Stimulated activated naive CD8-positive, alpha-beta T cell treated with anti-CD3 and anti-CD28 coated beads, Interleukin-15, Interleukin-2, amounts not matched to agents 100 ng/mL and 50 ng/mL, for 24 hours (primary cell): Measurements from ENCODE around the gene ADH7.

ENCODE experiments used
- H3K27ac Mint-ChIP-seq: one replicate; pipeline ENCODE4 v1.8.0; 2021; ENCODE audit warnings: mild to moderate bottlenecking, mixed read lengths
- H3K27me3 Mint-ChIP-seq: one replicate; pipeline ENCODE4 v1.8.0; 2021; ENCODE audit warnings: mixed read lengths
- H3K36me3 Mint-ChIP-seq: one replicate; pipeline ENCODE4 v1.8.0; 2021; ENCODE audit warnings: low read depth, mixed read lengths
- H3K4me1 Mint-ChIP-seq: one replicate; pipeline ENCODE4 v1.8.0; 2021; ENCODE audit warnings: low read depth, mixed read lengths
- H3K4me3 Mint-ChIP-seq: one replicate; pipeline ENCODE4 v1.8.0; 2021; ENCODE audit warnings: mild to moderate bottlenecking, mixed read lengths
- H3K9me3 Mint-ChIP-seq: one replicate; pipeline ENCODE4 v1.8.0; 2021; ENCODE audit warnings: mixed read lengths

Gene ADH7

DNA sequence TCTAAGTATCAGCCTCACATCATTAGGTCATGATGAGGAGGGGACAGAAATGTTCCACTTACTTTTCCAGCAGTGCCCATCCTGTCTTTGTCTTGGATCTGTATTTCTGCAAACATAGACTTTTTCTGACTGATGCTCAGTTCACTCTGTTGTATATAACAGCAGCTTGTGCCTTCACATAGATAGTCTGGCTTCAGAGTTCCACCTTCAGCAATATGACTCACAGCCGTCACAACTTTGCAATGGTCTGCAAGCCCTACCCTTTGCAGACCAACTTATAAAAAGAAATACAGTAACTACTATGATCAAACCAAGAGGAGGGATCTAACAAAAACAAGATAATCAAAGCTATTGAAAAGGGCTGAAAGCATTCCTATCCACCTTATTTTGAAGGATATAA is at the start of gene ADH7:
TSS of gene ADH7 (minus strand) at position 189 of the 400 bp plus-strand sequence. CDS start at position 80, 109 bp downstream.
- Mint-ChIP-seq H3K9me3 (no peaks in the 10 kb centered on the region), H3K4me3 (no peak within 1 kb of the TSS), H3K27ac (no peak within 1 kb of the TSS), H3K27me3 (peaks cover 19% of the 10 kb centered on the region), H3K36me3 (no peaks in the 10 kb centered on the region), H3K4me1 (no peaks in the 10 kb centered on the region)

DNA sequence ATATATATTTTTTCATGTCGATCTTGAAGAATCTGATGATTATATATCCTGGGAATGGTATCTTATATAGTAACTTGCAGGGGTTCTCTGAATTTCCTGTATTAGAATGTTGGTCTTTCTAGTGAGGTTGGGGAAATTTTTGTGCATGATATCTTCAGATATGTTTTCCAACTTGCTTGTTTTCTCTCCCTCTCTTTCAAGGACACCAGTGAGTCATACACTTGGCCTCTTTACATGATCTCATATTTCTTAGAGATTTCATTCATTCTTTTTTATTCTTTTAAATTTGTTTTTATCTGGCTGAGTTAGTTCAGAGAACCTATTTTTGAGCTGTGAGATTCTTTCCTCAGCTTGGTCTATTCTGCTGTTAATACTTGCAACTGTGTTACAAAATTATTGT is 48.5 kb upstream of the ADH7 start:
- Mint-ChIP-seq H3K4me1 (no peaks in the 10 kb centered on the region), H3K9me3 (peaks cover 26% of the 10 kb centered on the region), H3K36me3 (peaks cover 13% of the 10 kb centered on the region), H3K4me3 (no peak overlapping the region), H3K27ac (no peak overlapping the region), H3K27me3 (no peaks in the 10 kb centered on the region)

DNA sequence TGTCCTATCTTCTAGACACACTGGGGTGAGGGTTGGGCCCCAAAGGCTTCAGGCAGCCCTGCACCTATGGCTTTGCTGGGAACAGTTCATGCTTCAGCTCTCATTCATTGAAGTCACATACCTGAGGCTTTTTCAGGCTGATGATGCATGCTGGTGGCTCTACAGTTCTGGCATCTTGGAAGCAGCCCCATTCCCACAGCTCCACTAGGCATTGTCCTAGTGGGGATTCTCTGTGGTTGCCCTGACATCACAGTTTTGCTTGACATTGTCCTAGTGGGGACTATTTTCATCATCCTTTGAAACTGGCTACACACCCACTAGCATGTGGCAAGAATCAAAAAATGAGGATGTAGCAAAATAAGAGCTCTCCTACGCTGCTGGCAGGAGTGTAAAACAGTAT is 38.0 kb upstream of the ADH7 start:
- no peaks in the 10 kb centered on the region for H3K9me3 Mint-ChIP-seq
- H3K27me3 Mint-ChIP-seq, result no peaks in the 10 kb centered on the region
- no peak overlapping the region for H3K4me3 Mint-ChIP-seq
- H3K36me3 Mint-ChIP-seq, result no peaks in the 10 kb centered on the region
- no peaks in the 10 kb centered on the region for H3K4me1 Mint-ChIP-seq
- H3K27ac Mint-ChIP-seq, result no peak overlapping the region

DNA sequence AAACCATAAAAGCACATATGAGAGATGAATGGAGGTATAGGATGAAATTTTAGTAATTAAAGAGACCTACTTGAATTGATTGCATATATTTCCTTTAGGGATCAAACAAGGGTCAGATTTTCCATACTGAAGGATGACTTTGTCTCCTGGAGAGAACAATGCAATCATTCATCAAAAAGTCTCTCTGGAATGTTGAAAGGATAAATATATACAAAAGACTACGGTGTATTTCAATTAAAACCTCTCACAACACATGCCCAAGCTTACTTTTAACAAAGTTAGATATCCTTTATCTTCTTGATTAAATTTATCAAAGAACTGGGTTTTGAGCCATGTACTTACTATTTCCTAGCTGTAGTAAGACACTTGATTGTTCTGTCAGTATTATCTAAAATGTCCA is 36.8 kb upstream of the ADH7 start:
- Mint-ChIP-seq H3K4me1 (no peaks in the 10 kb centered on the region), H3K9me3 (no peaks in the 10 kb centered on the region), H3K27me3 (no peaks in the 10 kb centered on the region), H3K4me3 (no peak overlapping the region), H3K36me3 (no peaks in the 10 kb centered on the region), H3K27ac (no peak overlapping the region)

DNA sequence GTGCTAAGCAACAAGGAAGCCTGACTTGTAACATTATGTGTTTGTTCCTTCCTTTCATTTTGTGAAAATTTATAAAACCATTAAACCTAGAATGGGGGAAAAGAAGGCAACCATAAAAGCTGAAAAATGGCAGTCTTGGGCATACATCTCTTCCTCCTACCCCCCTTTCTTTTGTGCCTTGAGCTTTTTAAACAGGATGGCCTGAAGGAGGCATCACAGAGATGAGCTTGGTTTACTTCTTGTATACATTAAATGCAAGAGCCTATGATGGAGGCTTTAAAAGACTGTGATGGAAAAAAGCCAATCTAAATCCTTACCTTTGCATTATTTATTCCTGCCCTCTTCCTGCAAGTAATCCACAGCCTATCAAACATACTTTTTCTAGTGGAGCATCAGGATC is 36.2 kb upstream of the ADH7 start:
- Mint-ChIP-seq H3K4me1 (no peaks in the 10 kb centered on the region), H3K27ac (no peak overlapping the region), H3K27me3 (no peaks in the 10 kb centered on the region), H3K9me3 (no peaks in the 10 kb centered on the region), H3K36me3 (no peaks in the 10 kb centered on the region), H3K4me3 (no peak overlapping the region)

DNA sequence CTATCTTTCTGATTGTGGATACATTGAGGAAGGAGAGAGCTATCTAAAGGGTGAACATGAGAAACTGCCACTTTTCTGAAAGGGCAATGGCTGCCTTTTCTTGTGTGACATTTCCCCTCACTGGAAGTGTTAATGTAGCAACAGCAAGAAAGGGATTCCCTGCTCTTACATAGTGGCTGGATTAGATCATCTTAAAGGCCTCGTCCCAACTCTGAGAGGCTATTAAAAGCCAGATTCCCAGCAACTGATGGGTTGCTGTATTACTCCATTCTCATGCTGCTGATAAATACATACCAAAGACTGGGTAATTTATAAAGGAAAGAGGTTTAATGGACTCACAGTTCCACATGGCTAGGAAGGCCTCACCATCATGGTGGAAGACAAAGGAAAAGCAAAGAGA is 33.7 kb upstream of the ADH7 start:
- no peaks in the 10 kb centered on the region for H3K9me3 Mint-ChIP-seq
- no peak overlapping the region for H3K4me3 Mint-ChIP-seq
- peaks cover 4% of the 10 kb centered on the region for H3K27me3 Mint-ChIP-seq
- no peak overlapping the region for H3K27ac Mint-ChIP-seq
- H3K36me3 Mint-ChIP-seq, result no peaks in the 10 kb centered on the region
- H3K4me1 Mint-ChIP-seq, result no peaks in the 10 kb centered on the region

DNA sequence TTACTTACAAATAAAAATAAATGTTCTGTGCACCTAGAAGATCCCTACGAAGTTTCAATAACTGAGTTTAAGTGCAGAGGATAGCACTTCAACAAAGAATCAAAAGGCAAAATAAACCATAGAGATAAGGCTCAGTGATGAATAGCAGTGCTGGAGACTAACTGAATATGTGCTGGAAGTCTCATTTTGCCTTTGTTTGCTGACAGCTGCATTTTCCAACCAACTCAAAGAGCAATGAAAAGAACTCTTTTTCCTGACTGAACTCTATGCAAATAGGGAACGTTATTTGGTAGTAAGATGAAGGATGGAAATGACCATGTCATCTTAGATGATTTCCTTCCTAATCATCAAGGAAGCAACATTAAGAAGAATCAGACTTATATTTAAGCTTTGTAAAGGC is 32.7 kb upstream of the ADH7 start:
- no peaks in the 10 kb centered on the region for H3K4me1 Mint-ChIP-seq
- H3K4me3 Mint-ChIP-seq, result no peak overlapping the region
- peaks cover 4% of the 10 kb centered on the region for H3K27me3 Mint-ChIP-seq
- H3K27ac Mint-ChIP-seq, result no peak overlapping the region
- no peaks in the 10 kb centered on the region for H3K9me3 Mint-ChIP-seq
- H3K36me3 Mint-ChIP-seq, result no peaks in the 10 kb centered on the region

DNA sequence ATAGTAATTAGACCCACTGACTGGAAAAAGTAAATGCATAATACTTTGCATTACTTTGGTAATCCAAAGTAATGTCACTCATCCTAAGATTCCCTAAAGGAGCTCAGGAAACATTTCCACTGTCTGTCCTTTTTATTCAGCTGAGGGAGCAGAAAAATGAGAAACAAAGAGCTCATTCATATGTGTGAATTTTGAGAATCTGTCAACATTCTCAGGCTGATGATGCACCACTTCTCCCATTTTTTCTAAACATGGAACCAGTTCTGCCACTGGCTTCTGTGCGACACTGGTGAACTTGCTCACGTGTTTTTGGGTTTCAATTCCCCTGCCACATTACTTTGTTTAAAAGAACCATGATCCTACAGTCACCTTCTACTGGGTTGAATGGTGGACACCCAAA is 28.4 kb upstream of the ADH7 start:
- Mint-ChIP-seq H3K9me3 (no peaks in the 10 kb centered on the region), H3K27ac (no peak overlapping the region), H3K4me3 (no peak overlapping the region), H3K36me3 (no peaks in the 10 kb centered on the region), H3K4me1 (no peaks in the 10 kb centered on the region), H3K27me3 (peaks cover 9% of the 10 kb centered on the region)

DNA sequence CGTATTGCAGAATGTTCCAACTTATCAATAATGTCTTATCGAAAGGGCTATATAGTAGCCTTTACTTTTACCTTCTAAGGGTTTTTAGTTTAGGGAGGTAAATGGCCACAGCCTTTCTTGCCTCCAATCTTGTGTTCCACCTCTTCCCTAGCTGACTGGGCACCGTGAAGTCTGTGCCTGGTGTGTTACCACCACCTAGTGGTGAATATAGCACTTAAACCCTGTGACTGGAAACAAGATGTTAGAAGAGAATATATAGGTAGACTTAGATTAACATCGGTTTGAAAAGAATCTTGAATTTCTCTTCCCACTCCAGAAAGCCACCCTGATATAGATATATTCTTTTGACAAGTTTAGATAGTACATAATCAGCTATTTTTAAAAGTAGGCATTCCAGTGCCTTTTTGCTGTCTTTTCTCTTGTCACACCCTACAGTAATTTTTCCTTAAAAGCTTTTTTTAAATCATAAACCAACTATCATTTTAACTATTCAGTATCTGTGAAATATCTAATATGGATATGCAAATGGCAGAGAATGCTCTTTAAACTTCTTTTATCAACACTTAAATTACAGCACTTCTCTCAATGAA is 27.8 kb upstream of the ADH7 start:
- peaks cover 9% of the 10 kb centered on the region for H3K27me3 Mint-ChIP-seq
- H3K9me3 Mint-ChIP-seq, result no peaks in the 10 kb centered on the region
- no peaks in the 10 kb centered on the region for H3K4me1 Mint-ChIP-seq
- H3K4me3 Mint-ChIP-seq, result no peak overlapping the region
- H3K36me3 Mint-ChIP-seq, result no peaks in the 10 kb centered on the region
- H3K27ac Mint-ChIP-seq, result no peak overlapping the region

DNA sequence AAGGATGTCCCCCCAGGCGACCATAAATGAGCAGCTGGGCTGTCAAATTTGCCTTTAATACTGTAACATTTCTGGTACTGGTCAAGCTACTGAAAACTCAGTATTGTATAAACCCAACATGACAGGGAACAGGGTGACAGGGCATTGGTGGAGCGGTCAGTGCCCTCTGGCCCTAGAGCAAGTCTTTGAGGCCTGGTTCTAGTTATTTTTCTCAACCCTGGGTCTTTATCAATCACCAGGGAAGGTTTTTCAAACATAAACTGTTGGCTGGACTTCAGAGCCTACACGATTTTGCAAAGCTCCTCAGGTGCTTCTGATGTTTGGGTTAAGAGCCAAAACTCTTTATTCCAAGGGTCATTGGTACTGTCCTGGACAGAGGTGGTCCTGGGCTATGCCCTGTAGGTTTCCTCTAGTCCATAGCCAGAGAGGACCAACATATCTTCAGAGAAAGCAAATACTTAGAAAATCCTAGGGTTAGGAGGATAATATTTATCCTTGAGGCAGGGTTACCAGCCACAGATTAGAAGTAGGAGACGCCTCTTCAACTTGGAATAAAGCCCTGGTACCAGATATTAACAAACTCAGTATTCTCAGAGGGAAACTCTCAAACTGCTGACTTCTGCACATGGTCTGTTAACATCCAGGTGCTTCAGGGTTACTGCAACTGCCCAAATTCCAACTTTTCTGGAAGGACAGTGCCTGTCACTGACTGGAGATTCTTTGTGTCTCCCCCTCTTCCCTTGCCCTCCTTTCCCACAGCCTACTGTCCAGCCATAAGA is 26.7 kb upstream of the ADH7 start:
- Mint-ChIP-seq H3K27ac (no peak overlapping the region), H3K9me3 (no peaks in the 10 kb centered on the region), H3K36me3 (no peaks in the 10 kb centered on the region), H3K4me3 (no peak overlapping the region), H3K27me3 (peaks cover 9% of the 10 kb centered on the region), H3K4me1 (no peaks in the 10 kb centered on the region)

DNA sequence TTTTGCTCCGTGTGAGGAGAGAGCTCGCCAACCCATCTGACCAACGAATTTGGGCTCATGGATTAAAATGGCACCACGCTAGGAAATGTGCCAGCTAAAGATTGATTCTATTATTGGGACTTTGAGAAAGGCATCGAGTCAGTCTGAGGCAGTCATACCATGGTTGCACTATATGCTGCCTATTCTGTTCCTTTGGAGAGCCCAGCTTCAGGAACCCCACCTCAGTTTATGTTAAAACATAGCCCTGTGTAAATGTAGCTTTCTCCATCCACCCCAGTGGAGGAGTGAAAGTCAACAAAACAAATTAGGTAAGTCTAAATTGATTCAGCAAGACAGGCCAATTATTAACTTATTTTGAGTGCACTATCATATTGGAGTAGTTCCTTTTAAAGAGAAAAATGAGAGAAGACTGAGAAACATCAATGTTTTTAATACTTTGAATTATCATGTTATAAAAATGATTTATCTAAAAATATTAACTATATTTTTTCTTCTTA is 24.5 kb upstream of the ADH7 start:
- Mint-ChIP-seq H3K4me1 (no peaks in the 10 kb centered on the region), H3K27ac (no peak overlapping the region), H3K4me3 (no peak overlapping the region), H3K27me3 (peaks cover 8% of the 10 kb centered on the region), H3K36me3 (no peaks in the 10 kb centered on the region), H3K9me3 (no peaks in the 10 kb centered on the region)

DNA sequence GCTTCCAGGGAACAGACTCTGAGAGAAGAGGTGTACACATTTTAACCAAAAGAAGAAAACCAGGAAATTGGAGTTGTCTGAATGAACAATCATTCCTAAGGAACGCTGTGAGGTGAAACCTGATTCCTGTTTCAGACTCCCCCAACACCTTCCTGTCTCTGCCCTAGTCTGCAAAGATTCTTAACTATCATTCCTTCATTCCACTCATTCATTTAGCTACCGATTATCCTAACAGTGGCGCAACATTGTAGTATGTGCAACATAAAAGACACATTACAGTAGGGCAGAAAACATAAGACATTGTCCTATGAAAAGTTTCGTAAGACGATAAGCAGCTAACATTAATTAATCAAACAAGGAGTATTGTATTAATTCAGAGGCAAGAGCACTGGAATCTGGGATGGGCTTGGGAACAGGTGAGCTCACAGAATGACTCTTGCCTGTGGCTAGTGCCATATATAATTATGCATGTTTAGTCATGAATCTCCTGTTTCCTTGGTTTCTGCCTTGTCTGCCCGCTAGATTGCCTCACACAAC is 23.8 kb upstream of the ADH7 start:
- Mint-ChIP-seq H3K9me3 (no peaks in the 10 kb centered on the region), H3K27ac (no peak overlapping the region), H3K4me3 (no peak overlapping the region), H3K27me3 (peaks cover 8% of the 10 kb centered on the region), H3K4me1 (no peaks in the 10 kb centered on the region), H3K36me3 (no peaks in the 10 kb centered on the region)

DNA sequence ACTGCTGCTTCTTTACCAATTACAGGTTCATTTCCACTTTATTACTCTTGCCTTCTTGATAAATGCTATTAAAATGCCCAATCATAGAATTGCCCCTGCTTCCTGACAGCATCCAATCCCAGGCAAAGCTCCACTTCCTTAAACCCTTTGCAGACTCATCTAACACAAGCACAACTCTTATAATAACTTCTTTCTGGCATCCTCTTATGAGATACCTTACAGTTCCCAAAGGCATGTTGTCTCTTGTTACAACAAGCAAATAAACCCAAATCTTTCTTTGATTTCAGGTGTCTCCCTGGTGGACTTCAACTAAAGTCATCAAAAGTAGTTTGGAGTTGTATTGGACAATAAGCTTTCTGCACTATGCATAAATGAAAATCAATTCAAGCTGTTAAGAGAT is 22.5 kb upstream of the ADH7 start:
- H3K36me3 Mint-ChIP-seq, result no peaks in the 10 kb centered on the region
- H3K27me3 Mint-ChIP-seq, result peaks cover 14% of the 10 kb centered on the region
- no peak overlapping the region for H3K4me3 Mint-ChIP-seq
- H3K9me3 Mint-ChIP-seq, result peaks cover 8% of the 10 kb centered on the region
- H3K4me1 Mint-ChIP-seq, result no peaks in the 10 kb centered on the region
- no peak overlapping the region for H3K27ac Mint-ChIP-seq

DNA sequence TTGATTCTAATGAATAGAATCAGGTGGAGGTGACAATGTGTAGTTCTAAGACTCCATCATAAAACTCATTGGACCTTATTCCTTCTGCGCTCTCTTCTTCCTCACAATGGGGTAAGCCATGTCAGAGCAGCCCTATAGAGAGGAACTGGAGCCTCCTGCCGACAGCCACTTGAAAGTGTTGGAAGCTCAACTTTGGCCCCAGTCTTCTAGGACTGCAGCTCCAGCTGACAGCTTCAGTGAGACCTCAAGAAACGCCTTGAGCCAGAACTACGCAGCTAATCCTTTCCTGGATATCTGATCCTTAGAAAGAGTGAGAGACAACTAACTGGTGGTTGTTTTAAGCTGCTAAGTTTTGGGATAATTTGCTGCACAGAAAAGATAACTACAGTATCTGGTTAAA is 22.1 kb upstream of the ADH7 start:
- H3K9me3 Mint-ChIP-seq, result peaks cover 12% of the 10 kb centered on the region
- H3K27ac Mint-ChIP-seq, result no peak overlapping the region

DNA sequence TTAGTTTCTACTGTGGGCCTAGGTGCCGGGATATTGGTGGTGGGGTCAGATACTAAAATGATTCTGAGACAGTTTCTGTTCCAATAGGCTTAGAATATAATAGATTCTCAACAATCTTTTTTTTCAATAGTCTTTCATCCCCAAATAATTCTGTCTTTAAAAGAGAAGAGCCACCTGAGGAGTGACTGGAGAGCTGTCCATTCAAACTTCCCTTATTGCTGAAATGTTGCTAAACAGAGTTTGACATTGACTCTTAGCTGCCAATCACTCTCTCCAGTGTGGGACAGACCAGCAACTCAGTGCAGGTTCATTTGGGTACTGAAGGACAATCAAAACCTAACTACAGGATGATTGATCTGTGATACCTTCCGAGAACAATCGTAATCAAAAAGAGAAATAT is 12.4 kb upstream of the ADH7 start:
- H3K9me3 Mint-ChIP-seq, result peaks cover 6% of the 10 kb centered on the region
- H3K27ac Mint-ChIP-seq, result no peak overlapping the region
- H3K36me3 Mint-ChIP-seq, result no peaks in the 10 kb centered on the region
- peaks cover 13% of the 10 kb centered on the region for H3K4me1 Mint-ChIP-seq
- H3K4me3 Mint-ChIP-seq, result no peak overlapping the region
- H3K27me3 Mint-ChIP-seq, result peaks cover 22% of the 10 kb centered on the region

More for the DNA sequence above, 22.1 kb upstream of the ADH7 start:
- no peaks in the 10 kb centered on the region for H3K36me3 Mint-ChIP-seq
- no peak overlapping the region for H3K4me3 Mint-ChIP-seq
- H3K27me3 Mint-ChIP-seq, result peaks cover 17% of the 10 kb centered on the region
- no peaks in the 10 kb centered on the region for H3K4me1 Mint-ChIP-seq
